GM20431 (cell line): ENCODE results near the gene CRYGN.

Source experiments
- in situ Hi-C: fragments of 300-500 bp; cut with MseI, MboI; formaldehyde crosslinking; loops from one replicate; pipeline ENCODE4 v1.15.0; 2020; ENCODE audit warnings: low sequenced_read_pairs; ENCODE audit not compliant: unreplicated experiment

The CRYGN gene

DNA sequence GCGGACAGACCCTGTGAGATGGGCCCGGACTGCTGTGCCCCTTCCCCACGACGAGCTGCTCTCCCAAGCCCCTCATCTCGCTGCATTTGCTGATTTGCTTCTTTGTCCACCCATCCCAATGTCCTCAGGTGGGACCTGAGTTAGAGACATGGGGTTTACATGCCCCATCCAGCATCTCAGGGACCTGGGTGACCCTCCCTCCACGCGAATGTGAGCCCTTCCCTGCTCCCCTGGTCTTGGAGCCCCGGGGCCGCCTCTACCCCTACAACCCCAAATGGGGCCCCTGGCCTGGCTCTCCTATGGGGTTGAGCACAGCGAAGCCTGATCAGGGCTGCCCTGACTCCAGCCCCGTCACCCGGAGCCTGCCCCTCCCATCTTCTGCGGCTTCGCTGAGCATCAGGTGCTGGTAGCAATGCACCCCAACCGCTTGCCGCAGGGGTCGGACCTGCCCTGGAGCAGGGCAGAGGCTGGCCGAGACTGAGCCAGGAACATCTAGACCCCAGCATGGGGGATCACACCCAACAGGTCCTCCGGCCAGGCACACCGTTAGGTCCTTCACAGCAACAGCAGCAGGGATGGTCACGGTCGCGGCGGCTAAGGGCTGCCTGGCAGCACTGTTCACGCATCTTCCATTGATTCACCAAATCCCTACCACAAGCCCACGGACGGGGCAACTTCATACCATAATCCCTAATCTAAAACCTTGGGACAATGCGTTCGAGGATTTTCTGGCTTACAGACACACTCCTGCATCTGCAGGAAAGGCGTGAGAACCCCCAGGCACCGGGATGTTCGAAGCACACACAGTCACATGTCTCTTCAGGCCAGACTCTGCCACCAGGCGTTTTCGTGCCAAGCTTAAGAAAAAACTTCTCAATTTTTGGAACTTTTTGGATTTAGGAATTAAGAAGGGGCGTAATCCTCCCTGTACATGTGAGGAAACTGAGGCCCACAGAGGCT, 45.6 kb downstream of the CRYGN start:
- in situ Hi-C loops = no loop called here

DNA sequence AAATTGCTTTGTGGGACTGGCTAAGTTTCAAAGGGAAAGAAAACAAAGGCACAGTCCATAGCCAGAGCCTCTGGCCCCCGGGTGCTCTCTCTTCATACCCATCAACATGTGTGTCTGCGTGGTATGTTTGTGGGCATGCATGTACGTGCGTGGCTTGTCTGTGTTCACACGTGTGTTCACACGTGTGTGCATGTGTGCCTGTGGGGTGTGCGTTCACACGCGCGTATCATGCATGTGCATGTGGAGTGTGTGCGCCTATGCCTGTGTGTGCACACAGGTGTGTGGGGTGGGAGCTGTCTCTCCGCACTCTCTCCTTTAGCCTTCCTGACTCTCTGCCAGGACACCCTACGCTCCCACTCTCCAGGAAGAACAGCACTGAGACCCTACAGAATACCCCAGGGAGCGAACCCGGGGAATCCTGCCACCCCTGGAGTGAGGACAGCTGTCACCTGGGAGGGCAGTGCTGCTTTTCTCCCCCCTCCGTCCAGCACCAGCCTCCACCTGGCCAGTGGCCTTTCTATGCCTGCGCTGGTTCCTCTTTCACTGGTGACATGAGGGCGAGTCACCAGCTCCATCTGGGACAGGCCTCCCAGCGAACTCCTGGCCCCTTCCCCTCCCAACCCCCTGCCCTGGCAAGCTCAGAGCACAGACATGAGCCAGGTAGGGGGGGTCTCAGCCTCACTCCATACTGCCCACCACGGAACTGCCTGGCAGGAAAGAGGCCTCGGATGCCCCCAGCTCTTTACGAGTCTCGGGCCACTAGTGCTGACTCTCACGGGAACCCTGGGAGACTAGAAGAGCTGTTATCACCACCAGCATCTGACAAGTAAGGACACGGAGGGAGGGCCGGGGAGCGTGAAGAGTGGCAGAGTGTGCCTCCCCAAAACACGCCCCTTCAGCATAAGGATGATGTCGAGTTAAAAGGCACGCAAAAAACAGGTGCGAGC, 46.6 kb downstream of the CRYGN start:
- in situ Hi-C loops = no loop called here

DNA sequence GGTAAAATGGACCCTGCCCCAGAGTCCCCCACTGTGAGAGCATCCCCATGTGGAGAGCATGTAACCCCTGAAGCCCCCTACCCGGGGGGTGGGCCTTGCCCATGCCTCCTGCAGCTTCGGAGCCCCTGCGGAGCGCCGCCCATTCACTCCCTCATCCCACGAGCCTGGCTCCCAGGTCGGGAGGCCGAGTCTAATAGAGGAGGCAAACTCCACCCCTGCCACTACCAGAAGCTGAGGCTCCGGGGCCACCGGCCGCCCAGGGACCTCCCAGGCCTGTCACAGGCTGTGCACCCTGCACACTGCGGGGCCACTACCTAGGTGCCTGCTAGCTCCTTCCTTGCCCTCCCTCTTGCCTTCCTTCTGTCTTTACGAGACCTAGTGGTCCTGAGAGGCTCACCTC, 47.5 kb downstream of the CRYGN start:
- in situ Hi-C loops = no loop called here

DNA sequence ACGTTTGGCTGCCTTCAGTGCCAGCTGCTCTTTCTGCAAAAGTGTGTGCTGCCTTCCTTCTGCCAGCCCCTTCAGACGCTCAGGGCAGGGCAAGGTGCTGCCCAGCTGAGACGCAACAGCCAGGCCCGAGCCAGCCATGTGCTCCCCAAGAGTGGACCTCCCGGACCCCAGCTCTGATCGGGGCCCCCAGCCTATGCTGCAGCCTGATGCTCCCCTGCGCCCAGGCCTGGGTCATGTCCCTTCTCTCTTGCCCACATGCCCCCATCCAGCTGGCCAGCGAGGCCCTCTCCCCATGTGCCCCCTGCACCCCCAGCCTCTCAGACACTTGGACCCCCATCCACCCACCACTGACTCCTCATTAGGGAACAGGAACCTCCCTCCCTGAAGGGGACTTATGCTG, 47.9 kb downstream of the CRYGN start:
- in situ Hi-C loops = no loop called here

DNA sequence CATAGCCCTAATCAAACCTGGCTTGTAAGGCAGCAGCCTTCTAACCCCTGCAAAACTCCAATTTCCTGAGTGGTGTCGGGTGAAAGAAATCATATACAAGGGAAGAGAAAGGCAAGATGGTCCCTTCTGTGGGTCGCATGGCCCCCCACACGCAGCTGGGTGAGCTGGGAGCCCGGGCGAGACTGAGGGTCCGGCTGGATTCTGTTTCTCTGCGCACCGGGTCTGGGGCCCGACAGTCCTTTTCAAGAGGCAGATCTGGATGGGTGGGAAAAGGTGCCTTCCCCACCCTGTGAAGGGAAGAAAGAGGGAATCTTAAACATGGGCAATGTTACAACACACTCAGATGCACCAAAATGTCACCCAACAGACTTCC, 48.6 kb downstream of the CRYGN start:
- in situ Hi-C loops = no loop called here

DNA sequence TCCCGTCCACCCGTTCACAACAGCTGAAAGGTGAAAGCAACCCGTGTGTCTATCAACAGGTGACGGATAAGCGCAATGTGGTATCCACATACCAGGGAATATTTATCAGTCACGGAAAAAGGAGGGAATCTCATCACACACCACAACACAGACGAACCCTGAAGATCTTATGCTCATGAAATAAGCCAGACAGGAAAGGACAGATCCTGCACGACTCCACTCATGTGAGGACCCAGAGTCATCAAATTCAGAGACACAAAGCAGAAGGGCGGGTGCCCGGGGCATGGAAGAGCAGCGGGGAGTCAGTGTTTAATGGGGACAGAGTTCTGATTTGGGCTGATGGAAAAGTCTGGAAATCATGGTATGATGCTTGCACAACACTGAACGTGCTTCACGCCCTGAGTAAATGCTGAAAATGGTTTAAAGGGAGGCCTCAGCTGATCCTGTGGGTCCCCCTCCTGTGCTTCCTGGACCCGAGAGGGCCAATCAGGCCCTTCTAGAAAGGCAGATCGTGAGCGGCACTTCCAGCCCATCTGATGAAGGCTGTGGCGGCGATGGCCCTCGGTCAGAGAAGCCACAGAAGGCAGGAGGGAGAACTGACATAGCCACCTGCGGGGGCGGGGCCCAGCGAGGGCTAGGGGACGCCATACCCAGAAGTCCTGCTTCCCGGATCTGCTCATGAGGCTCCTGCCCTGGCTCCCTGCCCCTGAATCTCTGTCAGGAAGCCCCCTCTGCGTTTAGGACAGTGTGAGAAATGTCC, 49.2 kb downstream of the CRYGN start:
- in situ Hi-C loops = no loop called here

DNA sequence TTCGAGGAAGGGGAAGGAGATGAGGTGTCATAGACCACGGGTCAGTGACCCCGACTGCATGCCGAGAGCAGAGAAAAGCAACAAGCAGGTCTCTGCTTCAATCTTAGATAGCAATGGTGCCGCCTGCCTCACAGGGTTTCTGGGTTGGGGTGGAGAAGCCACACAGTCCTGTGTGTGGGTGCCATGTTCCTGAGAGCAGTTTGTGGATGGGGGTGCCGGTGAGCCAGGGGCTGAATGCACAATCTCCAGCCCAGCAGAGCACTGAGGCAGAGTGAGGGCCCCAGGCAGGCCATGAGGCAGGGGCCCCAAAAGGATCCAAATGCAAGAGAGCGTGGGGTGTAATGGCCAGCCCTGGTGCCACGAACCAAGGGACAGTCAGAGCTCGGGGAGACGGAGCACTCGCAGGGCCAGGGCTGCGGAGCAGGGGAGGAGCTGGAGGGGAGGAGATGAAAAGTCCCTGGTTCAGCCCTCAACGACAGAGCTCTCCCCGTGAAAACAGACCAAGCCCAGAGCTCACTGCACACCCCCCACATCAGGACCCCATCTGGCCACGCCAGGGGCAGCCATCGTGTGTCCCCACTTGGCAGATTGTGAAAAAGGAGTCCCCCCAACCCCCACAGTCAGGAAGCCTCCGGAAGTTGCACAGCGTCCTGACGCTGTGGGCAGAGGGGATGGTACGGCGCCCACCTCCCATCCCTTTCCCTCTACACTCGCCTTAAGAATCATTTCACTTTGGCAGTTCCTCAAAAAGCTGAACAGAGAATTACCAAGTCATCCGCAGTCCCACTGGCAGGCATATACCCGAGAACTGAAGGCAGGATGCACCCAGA, 50.0 kb downstream of the CRYGN start:
- in situ Hi-C loops = no loop called here

DNA sequence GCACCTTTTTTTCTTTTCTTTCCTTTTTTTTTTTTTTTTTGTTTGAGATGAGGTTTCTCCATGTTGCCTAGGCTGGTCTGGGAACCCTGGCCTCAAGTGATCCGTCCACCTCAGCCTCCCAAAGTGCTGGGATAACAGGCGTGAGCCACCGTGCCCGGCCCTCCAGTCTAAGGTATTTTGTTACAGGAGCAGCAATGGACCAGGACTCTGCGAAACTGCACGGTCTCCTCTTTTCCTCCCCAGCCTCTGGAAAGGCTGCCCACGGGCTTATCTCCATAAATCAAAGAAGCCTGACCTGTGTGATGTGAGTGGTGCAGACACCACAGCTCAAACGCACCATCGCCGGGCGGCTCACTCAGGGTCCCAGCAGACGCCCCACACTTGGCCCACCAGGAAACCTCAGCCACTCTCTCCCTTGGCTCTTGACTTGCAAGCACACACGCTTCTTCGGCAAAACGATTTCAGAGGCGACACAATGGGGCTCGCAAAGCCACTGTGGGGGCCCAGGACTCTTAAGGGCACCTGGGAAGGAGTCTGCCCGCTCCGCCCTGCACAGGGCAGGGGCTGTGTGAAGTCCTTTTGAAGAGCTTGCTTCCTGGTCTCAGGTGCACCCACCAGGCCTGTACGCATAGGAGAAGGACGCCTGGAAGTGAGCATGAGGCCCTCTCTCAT, 50.7 kb downstream of the CRYGN start:
- in situ Hi-C loops = no loop called here

DNA sequence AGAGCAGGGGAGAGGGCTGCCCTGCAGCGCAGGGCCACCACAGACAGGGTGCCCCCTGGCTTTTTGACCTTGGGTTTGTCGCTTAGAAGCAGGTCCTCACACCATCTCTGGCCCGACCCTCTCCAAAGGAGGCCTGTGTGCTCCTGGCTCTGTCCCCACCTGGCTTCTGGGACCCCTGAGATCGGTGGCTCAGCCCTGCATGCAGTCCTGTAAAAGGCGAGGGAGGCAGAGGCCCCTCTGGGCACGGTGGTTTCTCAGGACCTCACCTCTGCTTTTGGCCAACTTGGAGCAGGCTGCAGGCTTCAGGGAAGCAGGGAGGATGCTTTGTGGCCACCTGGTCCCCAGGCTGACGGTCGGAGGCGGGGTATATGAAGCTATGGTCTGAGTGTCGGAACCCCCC, 51.5 kb downstream of the CRYGN start:
- in situ Hi-C loops = no loop called here

DNA sequence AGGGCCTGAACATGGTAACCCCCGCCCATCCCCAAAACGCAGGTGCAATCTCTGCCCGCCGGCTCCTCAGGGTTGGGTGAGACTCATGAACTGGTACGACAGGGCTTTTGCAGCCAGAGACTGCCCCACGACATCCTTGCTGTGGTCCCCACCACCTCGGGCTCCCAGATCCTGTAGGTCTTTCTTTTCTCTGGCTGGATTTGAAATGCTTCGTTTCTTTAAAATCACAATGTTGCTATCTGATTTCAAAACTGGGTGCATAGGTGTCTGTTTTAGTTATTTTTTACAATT, 52.0 kb downstream of the CRYGN start:
- in situ Hi-C loops = no loop called here

DNA sequence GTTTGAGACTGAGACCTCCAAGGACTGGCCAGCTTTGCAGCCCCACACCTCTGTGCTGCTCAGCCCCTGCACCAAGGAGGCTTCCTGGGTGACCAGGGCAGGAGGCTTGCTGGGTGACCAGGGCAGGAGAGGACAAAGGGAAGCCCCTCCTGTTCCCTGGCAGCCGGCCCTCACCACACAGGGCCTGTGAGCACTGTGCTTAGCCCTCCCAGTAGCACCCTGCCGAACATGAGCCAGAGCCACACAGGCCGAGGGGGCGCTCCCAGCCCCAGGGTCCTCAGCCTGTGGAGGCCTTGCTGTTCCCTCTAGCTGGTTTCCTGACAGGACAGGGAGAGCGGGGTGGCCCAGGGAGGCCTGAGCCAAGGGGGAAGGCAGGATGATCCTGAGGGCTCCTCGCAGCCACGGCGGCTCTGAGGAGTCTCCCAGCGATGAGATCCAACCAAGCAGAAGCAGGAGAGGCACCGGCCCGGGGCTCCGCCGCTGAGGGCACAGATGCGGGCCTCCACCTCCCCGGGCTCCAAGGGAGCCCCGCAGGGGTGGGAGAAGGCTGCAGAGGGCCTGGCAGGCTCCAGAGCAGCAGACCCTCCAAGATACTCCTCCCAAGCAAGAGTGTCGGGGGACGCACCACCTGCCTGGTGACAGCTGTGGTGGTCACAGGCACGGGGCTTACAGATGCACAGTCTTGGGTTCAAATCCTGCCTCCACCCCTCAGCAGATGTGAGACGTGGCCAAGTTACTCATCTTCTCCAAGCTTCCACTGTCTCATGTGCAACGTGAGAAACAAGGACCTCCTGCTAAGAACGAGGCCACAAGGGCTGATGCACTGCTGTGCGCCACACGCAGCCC, 52.6 kb downstream of the CRYGN start:
- in situ Hi-C loops = no loop called here

DNA sequence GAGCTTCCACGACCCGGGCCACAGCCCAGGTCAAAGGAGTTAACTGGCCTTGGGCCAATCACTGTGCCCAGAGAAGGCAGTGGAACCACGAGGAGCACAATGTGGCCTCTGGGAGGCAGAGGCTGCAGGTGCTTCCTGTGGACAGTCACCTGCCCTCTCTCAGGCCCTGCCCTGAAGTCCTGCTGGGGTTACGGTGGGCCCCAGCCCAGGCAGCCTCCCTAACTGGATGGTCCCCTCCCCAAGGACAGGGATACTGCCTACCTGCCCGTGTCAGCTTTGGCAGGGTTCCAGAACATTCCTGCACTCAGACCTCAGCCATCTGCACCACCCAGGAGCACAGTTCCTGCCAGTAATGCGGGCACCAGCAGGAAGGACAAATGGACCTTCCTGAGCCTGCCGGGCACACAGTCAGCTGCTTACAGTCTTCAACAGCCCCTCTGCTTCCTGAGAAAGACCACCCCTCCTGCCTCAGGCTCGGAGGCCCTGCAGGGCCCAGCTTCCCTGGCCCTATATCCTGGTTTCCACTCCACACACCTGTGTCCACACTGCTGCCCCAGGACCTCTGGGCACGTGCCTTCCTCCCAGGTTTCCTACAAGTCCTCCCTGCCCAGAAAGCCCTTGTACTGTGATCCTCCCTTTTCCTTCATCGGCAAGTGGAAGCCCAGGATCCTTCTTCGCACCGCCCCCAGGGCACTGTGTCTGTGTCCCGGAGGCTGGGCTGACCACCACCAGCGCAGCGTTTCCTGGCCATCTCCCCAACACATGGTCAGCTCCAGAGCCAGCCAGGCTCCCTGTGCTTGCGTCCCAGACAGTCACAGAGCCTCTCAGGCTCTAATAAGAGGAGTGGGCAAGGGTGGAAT, 53.4 kb downstream of the CRYGN start:
- in situ Hi-C loops = no loop called here

DNA sequence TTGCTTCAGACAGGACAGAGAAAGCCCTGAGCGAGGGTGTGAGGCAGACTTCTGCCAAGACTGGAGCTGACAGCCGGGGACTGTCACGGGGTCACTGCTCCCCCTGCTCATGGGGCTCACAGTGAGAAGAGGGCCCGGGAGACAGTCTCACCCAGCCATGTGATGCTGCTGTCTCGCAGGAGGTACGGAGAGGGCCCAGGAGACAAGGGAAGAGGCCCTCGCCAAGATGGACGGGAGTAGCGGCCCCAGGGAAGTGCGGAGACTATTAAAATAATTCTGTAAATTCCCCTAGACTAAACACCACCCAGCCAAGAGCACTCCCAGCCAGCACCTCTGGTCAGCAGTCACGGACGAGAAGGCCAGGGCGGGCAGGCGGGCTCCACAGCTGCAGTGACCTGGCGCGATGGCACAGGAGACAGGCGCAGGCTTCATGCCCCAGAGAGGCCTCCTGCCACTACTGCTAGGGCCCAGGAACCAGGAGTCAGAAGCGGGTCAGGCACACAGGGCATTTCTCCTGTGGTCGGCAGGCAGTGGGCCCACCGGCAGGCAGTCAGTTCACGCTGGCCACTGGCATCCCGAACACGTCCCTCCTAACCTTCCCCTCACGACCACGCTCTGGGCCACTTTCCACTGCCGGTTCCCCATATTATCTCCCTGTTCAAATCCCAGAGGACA, 54.2 kb downstream of the CRYGN start:
- in situ Hi-C loops = no loop called here

DNA sequence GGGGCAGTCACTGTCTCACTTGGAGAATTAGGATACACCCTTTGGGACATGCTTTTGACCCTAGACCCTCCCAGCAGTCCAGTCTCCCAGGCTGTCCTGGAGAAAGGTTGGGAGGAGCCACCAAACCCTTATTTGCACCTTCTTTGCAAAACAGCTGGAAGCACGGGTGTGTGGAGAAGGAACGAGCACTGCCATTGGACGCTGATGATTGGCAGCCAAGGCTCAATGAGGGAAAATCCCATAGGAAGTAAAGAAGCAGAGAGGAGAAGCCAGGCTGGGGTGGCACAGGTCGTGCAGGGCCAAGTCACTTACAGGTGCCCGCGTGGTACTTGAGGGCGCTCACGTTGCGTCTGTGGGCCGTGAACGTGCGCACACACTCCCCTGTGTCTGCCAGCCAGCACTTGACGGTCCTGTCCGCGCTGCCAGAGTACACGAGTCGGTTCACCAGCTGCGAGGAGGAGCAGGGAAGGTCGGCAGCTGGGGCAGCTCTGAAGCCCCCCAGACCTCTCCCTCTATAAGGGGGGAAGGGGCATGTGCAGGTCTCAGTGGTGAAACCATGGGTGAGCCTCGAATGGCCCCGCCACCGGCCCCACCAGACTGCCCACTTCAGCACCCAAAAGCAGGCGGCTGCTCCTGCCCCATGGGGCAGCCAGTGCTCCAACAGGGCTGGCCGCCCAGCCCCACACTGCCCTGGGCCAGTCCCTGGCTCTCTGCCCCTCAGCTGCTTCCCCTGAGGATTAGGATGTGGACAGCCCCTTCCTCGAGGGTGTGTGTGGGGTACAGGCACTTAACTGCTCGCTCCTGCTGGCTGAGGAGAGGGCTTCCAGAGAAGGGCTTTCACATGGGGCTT, 54.9 kb downstream of the CRYGN start:
- in situ Hi-C loops = no loop called here

DNA sequence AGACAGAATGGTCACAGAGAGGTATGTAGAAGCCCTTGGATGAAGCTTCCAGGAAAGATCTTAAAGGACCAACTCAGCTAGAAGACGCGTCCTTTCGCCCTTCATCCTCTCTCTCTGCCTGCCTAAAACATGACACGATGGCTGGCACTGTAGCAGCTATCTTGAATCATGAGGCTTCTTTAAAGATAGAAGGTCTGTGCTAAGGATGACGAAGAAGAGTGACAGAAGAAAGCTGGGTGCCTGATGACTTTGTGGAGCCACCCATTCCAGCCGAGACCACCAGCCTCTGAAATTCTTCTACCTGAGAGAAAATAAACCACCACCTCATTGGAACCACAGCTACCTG, 55.6 kb downstream of the CRYGN start:
- in situ Hi-C loops = no loop called here
